GM12878 (cell line): Measurements from ENCODE around the gene ZBTB24.

Experiments
- HDAC2 ChIP-seq: fragments of 200-600 bp; sonication (generic); IDR thresholded peaks from 2 replicates; pipeline ENCODE4 v1.6.1; 2017
- POLR2A ChIP-seq: IDR thresholded peaks from 2 replicates; pipeline ENCODE4 v1.6.1; 2011; ENCODE audit warnings: low read depth, mild to moderate bottlenecking, low read length
- POLR2AphosphoS2 ChIP-seq: IDR thresholded peaks from 2 replicates; pipeline ENCODE4 v1.6.1; 2011; ENCODE audit warnings: low read depth, mild to moderate bottlenecking, low read length, improper control_type of control experiment, moderate library complexity
- SIN3A ChIP-seq: IDR thresholded peaks from 2 replicates; pipeline ENCODE4 v1.6.1; 2012; ENCODE audit warnings: low read depth, low read length, improper control_type of control experiment
- SMAD1 ChIP-seq: fragments of 450-650 bp; IDR thresholded peaks from 2 replicates; pipeline ENCODE4 v1.6.1; 2018; ENCODE audit warnings: mild to moderate bottlenecking, low read depth; ENCODE audit not compliant: partially characterized antibody
- STAT1 ChIP-seq: fragments of 450-650 bp; conservative IDR thresholded peaks from 2 replicates; pipeline ENCODE4 v1.6.1; 2014; ENCODE audit warnings: antibody characterized with exemption, mild to moderate bottlenecking
- WRNIP1 ChIP-seq: IDR thresholded peaks from 2 replicates; pipeline ENCODE4 v1.6.1; 2011; ENCODE audit warnings: low read depth, low read length, improper control_type of control experiment, borderline replicate concordance
- ZZZ3 ChIP-seq: IDR thresholded peaks from 2 replicates; pipeline ENCODE4 v1.6.1; 2011; ENCODE audit warnings: low read depth; ENCODE audit not compliant: control insufficient read depth, insufficient read length
- TF ChIP-seq, protein P1 (sequence below), 3 experiments: IDR thresholded peaks in 2 of 3; conservative IDR thresholded peaks in 1 of 3; 2 replicates each; pipeline ENCODE4 v1.5.1; 2011; ENCODE audit warnings: low read depth in 3 of 3, low read length in 3 of 3, mild to moderate bottlenecking in 3 of 3, control low read depth in 2 of 3, moderate library complexity in 2 of 3, inconsistent platforms in 1 of 3, mixed read lengths in 1 of 3; ENCODE audit not compliant: control insufficient read depth in 2 of 3, insufficient read depth in 1 of 3; ENCODE audit errors: extremely low read depth in 1 of 3

DNA sequence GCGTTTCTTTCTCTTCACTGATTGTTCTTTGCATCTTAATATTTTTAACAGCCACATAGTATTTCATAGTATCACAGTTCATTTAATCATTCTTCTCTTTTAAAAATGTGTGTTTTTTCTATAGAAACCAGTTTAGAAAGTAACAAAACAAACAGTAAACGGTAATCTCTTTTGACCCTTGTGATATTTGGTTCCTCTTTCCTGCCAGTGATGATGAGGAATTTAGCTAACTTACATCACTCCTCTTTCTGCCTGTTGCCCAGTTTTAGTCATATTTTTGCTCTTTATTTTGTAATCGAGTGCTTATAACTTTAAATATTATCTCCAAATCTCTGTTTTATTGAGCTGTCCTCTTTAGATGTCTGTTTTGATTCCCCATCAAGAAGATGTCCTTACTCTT is 38.1 kb upstream of the ZBTB24 start:
- TF ChIP-seq WRNIP1 = no peak
- TF ChIP-seq ZZZ3 = no peak
- TF ChIP-seq, protein P1, sequence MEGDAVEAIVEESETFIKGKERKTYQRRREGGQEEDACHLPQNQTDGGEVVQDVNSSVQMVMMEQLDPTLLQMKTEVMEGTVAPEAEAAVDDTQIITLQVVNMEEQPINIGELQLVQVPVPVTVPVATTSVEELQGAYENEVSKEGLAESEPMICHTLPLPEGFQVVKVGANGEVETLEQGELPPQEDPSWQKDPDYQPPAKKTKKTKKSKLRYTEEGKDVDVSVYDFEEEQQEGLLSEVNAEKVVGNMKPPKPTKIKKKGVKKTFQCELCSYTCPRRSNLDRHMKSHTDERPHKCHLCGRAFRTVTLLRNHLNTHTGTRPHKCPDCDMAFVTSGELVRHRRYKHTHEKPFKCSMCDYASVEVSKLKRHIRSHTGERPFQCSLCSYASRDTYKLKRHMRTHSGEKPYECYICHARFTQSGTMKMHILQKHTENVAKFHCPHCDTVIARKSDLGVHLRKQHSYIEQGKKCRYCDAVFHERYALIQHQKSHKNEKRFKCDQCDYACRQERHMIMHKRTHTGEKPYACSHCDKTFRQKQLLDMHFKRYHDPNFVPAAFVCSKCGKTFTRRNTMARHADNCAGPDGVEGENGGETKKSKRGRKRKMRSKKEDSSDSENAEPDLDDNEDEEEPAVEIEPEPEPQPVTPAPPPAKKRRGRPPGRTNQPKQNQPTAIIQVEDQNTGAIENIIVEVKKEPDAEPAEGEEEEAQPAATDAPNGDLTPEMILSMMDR (IDR thresholded peaks at IDR 0.05 in 2 of 3, conservative IDR thresholded peaks at IDR 0.05 in 1 of 3; ENCODE audit: control insufficient read depth in 2 of 3, extremely low read depth in 1 of 3, insufficient read depth in 1 of 3, low read depth in 3 of 3, low read length in 3 of 3) = no peak
- no peak for TF ChIP-seq STAT1
- no peak for TF ChIP-seq SIN3A
- TF ChIP-seq POLR2A = no peak
- no peak for TF ChIP-seq HDAC2
- no peak for TF ChIP-seq POLR2AphosphoS2
- no peak for TF ChIP-seq SMAD1
